WERI-Rb-1 (cell line): ENCODE measurements around the gene RANGRF.

ENCODE experiments used
- DNase-seq: peaks from one replicate; pipeline ENCODE4 v3.0.0-alpha.2; 2020
- H3K27ac ChIP-seq: fragments of 250-450 bp; sonication (Bioruptor Pico); 2 replicates; pipeline ENCODE4 v1.5.1; 2020; ENCODE audit warnings: mild to moderate bottlenecking, moderate library complexity
- H3K27me3 ChIP-seq: fragments of 250-450 bp; sonication (Bioruptor Pico); 2 replicates; pipeline ENCODE4 v1.5.1; 2021; ENCODE audit warnings: mild to moderate bottlenecking, low read depth, moderate library complexity; ENCODE audit not compliant: insufficient read depth, severe bottlenecking
- H3K36me3 ChIP-seq: fragments of 250-450 bp; sonication (Bioruptor Pico); 2 replicates; pipeline ENCODE4 v1.5.1; 2020; ENCODE audit warnings: mild to moderate bottlenecking, moderate library complexity
- H3K4me3 ChIP-seq: 2 replicates; pipeline ENCODE4 v1.5.1; 2011; ENCODE audit warnings: low read depth, mild to moderate bottlenecking, control low read depth, low read length
- H3K9me3 ChIP-seq: fragments of 250-450 bp; sonication (Bioruptor Pico); 2 replicates; pipeline ENCODE4 v1.5.1; 2021; ENCODE audit warnings: mild to moderate bottlenecking, moderate library complexity; ENCODE audit not compliant: severe bottlenecking
- CTCF ChIP-seq: IDR thresholded peaks from 2 replicates; pipeline ENCODE4 v1.5.1; 2011; ENCODE audit warnings: low read depth, mild to moderate bottlenecking, control low read depth, inconsistent platforms, low read length

Gene RANGRF

GRCh38 chr17:8289103-8289397 is 580 bp downstream of the RANGRF start:
- Histone ChIP-seq H3K27ac (peak overlapping the region; percentile 92), H3K4me3 (peak overlapping the region; percentile 79), H3K27me3 (no peaks in the 10 kb centered on the region), H3K36me3 (peaks cover 11% of the 10 kb centered on the region), H3K9me3 (no peaks in the 10 kb centered on the region)
- no peak for TF ChIP-seq CTCF
- peak; percentile 87 for DNase-seq

- Histone ChIP-seq H3K36me3 (peaks cover 11% of the 10 kb centered on the region), H3K27ac (no peak overlapping the region), H3K9me3 (no peaks in the 10 kb centered on the region), H3K27me3 (no peaks in the 10 kb centered on the region), H3K4me3 (no peak overlapping the region)
- no peak for TF ChIP-seq CTCF
- DNase-seq = no peak
These were observed 1.6 kb downstream of the RANGRF start for GRCh38 chr17:8290043-8290442.

GRCh38 chr17:8292639-8293395 is 4.3 kb downstream of the RANGRF start:
- H3K4me3 ChIP-seq = no peak overlapping the region
- H3K9me3 ChIP-seq = no peaks in the 10 kb centered on the region
- H3K27me3 ChIP-seq = no peaks in the 10 kb centered on the region
- H3K36me3 ChIP-seq = peaks cover 11% of the 10 kb centered on the region
- no peak for DNase-seq
- no peak overlapping the region for H3K27ac ChIP-seq
- TF ChIP-seq CTCF = no peak

- Histone ChIP-seq H3K27ac (peak overlapping the region; percentile 91), H3K4me3 (peak overlapping the region; percentile 66; the same call in 1 of the 2 replicates), H3K27me3 (no peaks in the 10 kb centered on the region), H3K9me3 (no peaks in the 10 kb centered on the region), H3K36me3 (peaks cover 9% of the 10 kb centered on the region)
- DNase-seq = no peak
- TF ChIP-seq CTCF = no peak
These were observed 5.9 kb downstream of the RANGRF start for GRCh38 chr17:8294361-8294760.

- no peaks in the 10 kb centered on the region for H3K9me3 ChIP-seq
- peak overlapping the region; percentile 91 for H3K27ac ChIP-seq
- TF ChIP-seq CTCF = no peak
- DNase-seq = no peak
- peak overlapping the region; percentile 66 for H3K4me3 ChIP-seq
- peaks cover 5% of the 10 kb centered on the region for H3K36me3 ChIP-seq
- no peaks in the 10 kb centered on the region for H3K27me3 ChIP-seq
These were observed 6.4 kb downstream of the RANGRF start for GRCh38 chr17:8294814-8295316.

- TF ChIP-seq CTCF = no peak
- no peaks in the 10 kb centered on the region for H3K27me3 ChIP-seq
- no peak for DNase-seq
- no peaks in the 10 kb centered on the region for H3K9me3 ChIP-seq
- no peak overlapping the region for H3K27ac ChIP-seq
- no peak overlapping the region for H3K4me3 ChIP-seq
- H3K36me3 ChIP-seq = no peaks in the 10 kb centered on the region
These were observed 11.8 kb downstream of the RANGRF start for GRCh38 chr17:8300226-8300625.
